HG03039 (cell line): ENCODE data around the gene NPHP1.
"Not testable (repeated sequence)": the region's sequence is repeated elsewhere in the genome, so short reads cannot be mapped to it uniquely, and the experiment has no call there.

Experiments used
- ATAC-seq: cut with Tn5 transposase; IDR thresholded peaks from one replicate; pipeline ENCODE4 v1.9.1; 2021; ENCODE audit warnings: mild to moderate bottlenecking, moderate library complexity; ENCODE audit not compliant: unreplicated experiment

NPHP1 gene

GRCh38 chr2:110131166-110131565 lies 73.6 kb downstream of the NPHP1 start:
- no peak for ATAC-seq

DNA sequence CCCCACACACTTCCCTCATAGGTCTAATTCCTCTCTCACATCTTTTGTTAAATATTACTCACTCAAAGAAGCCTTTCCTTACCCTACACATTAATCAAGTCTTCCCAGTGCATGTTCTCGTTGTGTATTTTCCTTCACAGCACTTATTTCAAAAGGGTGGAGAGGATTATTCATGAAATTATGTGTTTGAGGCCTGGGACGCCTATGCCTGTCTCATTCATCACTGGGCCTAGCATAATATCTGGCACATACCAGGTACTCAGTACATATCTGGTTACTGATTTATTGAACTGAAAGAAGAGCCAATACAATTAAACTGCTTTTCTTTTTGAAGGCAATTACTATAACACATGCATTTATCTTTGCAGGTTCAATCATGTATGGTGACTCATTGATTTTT lies 74.1 kb downstream of the NPHP1 start:
- ATAC-seq, result no peak

- no peak for ATAC-seq
Observed at GRCh38 chr2:110126906-110127305, 77.9 kb downstream of the NPHP1 start.

GRCh38 chr2:110126086-110126773 lies 78.6 kb downstream of the NPHP1 start:
- ATAC-seq, result no peak

GRCh38 chr2:110124939-110125691 lies 79.7 kb downstream of the NPHP1 start:
- no peak for ATAC-seq

DNA sequence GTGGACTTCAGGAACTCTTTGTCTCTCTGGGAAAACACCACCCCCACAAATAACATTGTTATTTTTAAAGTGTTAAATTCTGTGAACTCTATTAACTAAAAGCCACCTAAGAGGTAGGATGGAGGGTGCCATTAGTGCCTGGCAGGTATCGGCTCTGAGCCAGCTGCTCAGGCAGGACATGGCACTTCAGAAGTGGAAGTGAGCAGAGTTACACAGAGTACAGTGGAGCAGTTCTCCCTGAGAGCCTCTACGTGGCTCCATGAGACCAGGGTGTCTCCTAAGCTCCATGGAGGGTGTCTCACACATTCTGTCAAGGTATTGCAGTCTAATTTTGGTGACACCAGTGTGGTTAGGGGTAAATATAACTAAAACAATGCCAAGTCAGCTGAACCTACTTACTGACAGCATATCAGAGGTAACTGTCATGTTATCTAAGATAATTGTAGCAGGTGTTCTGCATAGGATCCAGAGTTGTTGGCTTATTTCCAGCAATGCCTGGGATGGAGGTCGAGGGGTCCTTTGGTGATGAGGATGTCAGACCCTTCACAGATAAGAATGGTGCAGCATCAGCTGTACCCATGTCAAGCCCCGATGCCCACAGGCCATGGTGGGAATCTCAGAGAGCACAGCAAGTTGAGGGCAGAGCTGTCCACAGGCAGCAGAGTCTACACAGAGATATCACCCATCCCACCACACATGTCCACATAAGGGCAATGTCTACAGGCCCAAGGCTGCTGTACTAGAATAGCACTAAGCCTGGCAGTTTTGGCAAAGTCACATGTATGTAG lies 80.6 kb downstream of the NPHP1 start:
- ATAC-seq, result no peak

GRCh38 chr2:110121592-110121991 lies 83.2 kb downstream of the NPHP1 start:
- no peak for ATAC-seq

DNA sequence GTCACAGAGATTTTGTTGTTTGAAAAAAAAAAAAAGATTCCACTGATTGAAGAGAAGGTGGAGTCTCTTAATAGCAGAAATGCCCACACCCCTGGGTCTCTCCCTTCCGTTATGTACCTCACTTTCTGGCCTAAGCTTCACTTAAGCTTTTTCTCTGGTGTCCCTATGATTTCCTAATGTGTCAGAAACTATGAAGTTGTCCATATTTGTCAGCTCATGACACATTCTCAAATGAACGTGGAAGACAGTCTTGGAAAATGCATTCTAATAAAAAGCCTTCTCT lies 83.8 kb downstream of the NPHP1 start:
- no peak for ATAC-seq

GRCh38 chr2:110120171-110121051 lies 84.4 kb downstream of the NPHP1 start:
- ATAC-seq, result no peak

- ATAC-seq, result no peak
Observed at GRCh38 chr2:110116033-110116710, 88.6 kb downstream of the NPHP1 start.

DNA sequence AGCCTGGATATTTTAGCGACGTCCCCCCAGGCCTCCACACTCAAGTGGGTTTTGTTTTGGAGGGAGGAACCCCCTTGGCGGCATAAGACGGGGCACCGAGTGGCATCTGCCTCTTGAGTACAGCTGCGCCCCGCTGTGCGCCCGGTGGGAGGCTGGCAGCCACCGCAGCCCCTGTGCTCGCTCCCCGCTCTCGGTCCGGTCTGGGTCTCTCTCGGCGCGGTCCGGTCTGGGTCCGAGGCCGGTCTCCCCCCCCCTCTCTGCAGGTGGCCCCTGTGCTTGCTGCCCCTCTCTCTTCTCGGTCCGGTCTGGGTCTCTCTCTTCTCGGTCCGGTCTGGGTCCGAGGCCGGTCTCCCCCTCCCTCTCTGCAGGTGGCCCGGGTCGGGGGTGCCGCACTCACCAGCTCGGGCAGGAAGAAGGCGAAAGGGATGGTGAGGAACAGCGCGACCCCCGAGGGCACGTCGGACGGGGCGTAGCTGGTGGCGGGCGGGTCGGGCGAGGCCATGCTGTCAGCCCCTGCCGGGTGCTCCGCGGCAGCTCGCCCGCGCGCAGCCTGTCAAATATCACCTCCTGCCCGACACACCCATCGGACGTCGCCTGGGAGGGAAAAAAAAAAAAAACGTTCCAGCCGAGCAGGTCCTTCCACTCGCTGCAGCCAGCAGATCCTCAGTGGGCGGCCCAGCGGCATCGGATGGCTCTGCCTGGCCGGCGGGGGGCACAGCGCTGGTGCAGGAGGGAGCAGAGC lies 89.4 kb downstream of the NPHP1 start, which contains the start of gene MALL:
Gene MALL (minus strand): TSS at position 532 of the 742 bp plus-strand sequence. CDS start 30 bp downstream, at position 502.
- no peak for ATAC-seq

- ATAC-seq, result no peak
Observed at GRCh38 chr2:110114831-110115255, 90.0 kb downstream of the NPHP1 start.

GRCh38 chr2:110113961-110114591 lies 90.7 kb downstream of the NPHP1 start:
- ATAC-seq, result no peak

DNA sequence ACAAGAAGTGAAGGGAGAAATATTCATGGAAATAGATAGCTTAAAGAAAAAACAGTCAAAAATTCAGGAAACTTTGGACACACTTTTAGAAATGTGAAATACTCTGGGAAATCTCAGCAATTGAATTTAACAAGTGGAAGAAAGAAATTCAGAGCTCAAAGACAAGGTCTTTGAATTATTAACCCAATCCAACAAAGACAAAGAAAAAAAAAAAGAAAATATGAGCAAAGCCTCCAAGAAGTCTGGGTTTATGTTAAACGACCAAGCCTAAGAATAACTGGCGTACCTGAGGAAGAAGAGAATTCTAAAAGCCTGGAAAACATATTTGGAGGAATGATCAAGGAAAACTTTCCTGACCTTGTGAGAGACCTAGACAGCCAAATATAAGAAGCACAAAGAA lies 96.5 kb downstream of the NPHP1 start:
- ATAC-seq, result not testable (repeated sequence)

DNA sequence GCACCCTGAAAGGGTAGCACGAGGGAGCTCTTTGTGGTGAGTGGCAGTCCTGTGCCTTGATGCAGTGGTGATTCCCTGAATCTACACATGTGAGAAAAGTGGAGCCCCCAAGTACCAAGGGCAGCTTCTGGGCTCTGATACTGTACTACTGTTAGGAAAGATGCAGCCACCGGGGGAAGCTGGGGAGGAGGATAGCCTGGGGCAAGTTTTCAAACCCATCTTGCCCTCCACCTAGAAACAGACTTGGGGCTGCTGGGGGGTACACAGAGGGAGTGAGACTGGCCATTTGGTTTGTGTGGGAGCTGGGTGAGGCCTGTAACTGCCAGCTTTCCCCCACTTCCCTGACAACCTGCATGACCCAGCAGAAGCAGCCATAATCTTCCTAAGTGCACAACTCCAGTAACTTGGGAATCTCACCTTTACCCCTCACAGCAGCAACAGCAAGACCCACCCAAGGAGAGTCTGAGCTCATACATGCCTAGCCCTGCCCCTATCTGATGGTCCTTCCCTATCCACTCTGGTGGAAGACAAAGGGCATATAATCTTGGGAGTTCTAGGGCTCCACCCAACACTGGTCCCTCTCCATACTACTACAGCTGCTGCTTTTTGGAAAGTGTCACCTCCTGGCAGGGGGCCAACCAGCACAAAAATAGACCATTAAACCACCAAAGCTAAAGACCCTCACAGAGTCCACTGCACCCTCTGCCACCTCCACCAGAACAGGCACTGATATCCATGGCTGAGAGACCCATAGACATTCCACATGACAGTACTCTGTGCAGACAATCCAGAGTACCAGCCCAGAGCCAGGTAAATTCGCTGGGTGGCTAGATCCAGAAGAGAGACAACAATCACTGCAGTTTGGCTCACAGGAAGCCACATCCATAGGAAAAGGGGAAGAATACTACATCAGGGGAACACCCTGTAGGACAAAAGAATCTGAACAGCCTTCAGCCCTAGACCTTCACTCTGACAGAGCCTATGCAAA lies 97.4 kb downstream of the NPHP1 start:
- no peak for ATAC-seq

DNA sequence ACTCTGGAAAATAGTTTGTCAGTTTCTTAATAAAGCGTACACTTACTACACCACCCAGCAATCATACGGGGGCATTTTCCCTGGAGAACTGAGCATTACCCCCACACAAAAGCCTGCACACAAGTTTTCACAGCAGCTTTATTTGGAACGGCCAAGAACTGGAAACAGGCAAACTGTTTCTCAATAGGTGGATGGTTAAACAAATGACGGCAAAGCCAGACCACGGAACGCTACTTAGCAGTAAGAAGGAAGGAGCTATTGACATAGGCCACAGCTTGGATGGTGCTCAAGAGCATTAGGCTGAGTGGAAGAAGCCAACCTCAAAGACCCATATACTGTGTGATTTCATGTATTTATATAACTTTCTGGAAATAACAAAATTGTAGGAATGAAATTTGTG lies 98.2 kb downstream of the NPHP1 start:
- no peak for ATAC-seq

DNA sequence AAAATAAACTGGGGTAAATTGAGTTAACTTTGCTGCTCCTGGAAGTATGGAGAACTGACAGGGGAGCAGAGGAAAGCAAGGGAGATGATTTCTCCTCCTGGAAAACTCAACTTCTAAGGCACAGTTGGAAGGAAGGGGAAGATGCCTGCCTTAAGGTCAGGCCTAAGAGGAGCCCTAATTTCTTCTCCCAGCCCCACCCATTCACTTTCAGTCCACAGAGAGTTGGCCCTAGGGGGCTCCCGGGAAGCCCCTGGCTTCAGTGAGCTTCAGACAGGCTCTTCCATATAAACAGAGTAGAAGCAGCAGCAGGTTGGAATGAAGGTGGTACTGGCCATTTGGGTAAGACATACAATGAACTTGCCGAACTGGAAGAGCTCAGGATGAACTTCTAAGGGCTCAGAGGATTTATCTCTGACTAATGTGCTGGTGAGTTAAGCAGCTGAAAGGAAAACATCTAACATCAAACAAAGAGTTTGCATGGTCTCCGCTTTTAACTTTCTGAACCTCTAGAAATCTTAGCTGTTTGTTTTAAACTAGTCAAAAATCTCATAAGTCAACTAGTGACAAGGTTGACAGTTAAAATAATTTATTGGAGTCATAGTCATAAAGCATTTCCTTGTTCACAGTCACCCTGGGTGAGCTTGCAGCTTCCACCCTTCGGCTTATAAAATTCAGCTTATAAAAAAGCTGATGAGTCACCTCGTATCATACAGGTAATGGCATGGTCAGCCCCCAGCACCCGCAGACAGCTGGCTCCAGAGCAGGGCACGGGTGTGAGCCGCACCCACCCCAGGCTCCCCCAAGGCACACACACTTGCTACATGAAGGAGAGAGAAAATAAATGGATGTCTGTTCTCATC lies 99.0 kb downstream of the NPHP1 start:
- no peak for ATAC-seq
